GM19025 (cell line): ENCODE results near the gene FILIP1L.

ENCODE experiments used
- ATAC-seq: cut with Tn5 transposase; IDR thresholded peaks from one replicate; pipeline ENCODE4 v1.9.1; 2021; ENCODE audit warnings: mild to moderate bottlenecking, low read depth, moderate library complexity; ENCODE audit not compliant: unreplicated experiment

Gene FILIP1L

DNA sequence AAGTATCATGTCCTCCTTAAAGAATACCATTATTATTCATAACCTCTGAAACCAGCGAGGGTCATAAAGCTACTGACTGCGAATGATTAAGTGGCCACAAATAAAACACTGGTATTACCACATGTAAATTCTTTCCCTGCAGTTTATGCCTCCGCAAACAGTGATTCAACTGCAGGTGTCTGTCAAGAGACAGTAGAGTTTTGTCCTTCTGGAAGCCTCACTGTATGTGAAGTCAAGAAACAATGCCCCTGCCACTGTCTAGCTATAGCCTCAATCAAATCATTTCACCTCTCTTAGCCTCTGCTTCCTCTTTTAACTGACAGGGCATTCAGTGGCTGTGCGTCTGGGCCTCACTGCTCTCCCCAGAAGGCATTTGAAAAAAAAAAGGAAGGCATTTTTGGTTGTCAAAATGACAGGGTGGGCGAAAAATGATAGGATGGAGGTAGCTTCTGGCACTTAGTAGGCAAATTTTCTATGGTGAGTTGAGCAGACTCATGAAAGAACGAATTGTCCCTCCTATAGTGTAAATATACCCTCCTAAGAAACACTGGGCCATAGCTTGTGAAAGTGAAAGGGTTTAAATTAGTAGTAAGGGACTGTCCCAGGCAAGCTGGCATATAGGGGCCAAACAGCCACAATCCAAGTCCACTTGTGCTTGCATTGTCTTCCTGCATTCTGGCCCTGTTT is 66.7 kb downstream of the FILIP1L start:
- ATAC-seq: peak; percentile 84

GRCh38 chr3:100046986-100047385 is 67.3 kb downstream of the FILIP1L start:
- no peak for ATAC-seq

DNA sequence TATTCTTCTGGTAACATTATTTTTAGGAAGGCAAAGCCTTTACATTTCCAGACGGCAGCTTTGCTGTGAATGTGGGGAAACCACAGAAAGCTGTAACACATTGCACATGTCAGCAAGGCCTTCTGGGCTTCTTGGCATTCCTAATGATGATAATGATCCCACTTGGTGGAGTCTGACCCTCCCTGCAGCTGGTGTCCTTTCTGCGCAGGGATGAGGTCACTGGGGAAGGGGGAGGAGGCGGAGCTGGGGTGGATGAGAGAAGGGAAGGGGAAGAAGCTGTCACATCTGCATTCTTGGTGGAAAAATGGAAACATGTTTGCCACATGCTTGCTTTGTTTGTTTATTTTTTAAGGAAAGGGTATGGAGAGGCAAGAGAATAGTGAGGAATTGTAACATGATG is 68.6 kb downstream of the FILIP1L start:
- ATAC-seq: no peak

DNA sequence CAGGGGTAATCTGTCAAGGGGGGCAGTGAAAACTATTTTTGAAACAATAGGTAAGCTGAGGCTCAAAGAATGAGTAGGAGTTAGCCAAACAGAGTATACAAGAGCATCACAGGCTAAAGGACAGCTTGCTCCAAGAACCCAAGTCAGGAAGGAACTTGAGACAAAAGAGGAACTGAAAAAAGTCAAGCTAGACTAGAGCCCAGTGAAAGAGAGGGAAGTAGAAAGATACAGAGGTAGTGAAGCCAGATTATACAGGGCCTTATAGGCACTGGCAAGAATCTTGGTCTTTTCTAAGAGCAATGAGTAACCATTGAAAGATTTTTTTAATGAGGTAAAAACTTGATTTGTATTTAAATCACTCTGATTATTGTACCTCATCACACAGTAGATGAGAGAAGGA is 69.9 kb downstream of the FILIP1L start:
- ATAC-seq: peak; percentile 50

- ATAC-seq: no peak
Measured at GRCh38 chr3:100043271-100043670, 71.0 kb downstream of the FILIP1L start.

DNA sequence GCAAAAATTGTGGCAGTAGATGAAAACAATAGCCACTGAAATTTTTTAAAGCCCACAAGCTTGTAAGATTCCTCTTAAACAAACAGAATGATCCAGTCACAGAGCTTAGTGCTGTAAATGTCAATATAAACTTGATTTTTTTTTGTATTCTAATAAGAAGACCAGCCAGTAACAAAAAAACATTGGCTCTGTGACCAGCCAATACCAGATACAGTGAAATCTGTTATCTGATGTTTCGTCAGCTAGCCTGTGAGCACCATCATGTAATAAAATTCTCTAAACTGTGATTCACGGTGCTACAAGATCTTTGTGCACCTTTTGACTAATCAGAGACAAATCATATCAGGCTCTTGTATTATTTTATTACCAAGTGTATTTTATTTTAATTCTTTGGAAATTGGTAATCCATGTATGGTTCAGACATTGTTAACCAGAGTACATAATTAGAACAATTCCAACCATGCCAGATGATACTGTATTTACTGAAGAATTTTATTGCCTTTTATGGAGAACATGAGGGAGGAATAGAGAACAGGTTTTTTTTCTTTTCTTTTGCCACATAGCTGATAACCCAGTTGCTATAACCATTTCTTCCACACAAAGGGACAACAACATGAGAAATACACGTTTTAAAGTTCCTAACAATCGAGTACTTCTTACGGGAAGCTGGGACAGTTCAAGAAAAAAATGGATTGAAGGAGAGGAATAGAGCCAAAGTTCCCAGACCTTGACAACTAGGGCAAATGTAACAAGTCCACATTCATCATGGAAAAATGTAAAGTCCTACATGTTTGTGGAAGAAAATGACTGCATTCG is 71.9 kb downstream of the FILIP1L start:
- no peak for ATAC-seq

DNA sequence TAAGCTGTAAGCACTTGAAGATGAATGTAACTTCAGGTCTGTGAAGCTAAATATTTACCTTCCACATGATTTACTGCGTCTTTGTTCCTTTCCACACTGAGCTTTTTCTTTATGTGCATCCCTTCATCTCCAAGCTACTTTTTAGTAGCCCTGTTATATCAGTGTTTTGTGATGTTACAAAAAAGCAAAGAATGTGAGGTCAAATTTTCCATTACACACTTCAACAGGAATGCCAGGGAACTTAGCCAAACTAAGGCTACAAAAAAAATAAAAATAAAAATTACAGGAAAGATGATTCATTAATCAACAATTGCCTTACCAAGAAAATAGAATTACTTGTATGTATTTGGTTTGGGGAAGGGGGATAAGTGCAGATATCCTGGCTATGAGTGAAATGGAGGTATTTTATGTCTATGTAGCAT is 73.0 kb downstream of the FILIP1L start:
- no peak for ATAC-seq

GRCh38 chr3:100040451-100041225 is 73.7 kb downstream of the FILIP1L start:
- ATAC-seq: no peak

- ATAC-seq: no peak
Measured at GRCh38 chr3:100039075-100039474, 75.2 kb downstream of the FILIP1L start.

GRCh38 chr3:100033903-100034471 is 80.3 kb downstream of the FILIP1L start:
- ATAC-seq: no peak

- ATAC-seq: no peak
Measured at GRCh38 chr3:100033184-100033583, 81.1 kb downstream of the FILIP1L start.

DNA sequence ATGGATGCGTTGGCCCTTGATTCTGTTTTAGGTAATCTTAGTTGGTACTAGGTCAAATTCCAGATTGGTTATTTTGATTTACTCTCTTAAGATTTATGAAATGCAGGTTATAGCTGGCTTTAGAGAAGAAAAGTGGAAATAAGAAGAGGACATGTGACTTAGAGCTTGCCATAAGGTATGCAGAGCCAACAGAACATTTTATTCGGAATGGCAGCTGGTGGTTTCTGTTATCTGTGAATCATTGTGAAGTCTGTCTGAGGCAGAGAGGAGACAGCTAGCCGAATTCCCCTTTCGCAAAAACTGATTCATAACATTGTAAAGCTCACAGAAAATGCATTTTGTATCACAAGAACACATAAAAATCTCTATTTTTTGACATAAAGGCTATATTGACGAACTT is 82.1 kb downstream of the FILIP1L start:
- no peak for ATAC-seq

DNA sequence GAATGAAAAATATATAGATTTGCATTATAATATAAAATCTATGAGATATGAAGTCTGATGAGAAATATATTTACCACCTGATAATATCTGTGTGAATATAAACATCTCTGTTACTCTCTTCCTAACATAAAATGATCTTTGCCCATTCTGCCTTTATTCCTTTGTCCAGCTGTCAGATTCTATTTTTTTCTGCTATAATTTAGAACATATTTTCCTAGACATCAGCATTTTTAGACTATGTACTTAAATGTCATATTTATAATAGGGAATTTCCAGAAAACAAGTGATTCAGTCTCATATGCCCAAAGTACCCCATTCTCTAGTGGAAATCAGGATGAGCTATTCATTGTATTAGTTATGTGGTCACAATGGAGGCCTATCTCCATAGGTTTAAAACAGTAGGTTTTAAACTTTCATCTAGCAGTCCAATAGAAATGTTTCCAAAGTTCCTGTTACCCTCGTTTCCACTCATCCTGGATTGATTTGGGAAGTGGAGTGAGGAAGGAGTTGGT is 83.3 kb downstream of the FILIP1L start:
- ATAC-seq: no peak

DNA sequence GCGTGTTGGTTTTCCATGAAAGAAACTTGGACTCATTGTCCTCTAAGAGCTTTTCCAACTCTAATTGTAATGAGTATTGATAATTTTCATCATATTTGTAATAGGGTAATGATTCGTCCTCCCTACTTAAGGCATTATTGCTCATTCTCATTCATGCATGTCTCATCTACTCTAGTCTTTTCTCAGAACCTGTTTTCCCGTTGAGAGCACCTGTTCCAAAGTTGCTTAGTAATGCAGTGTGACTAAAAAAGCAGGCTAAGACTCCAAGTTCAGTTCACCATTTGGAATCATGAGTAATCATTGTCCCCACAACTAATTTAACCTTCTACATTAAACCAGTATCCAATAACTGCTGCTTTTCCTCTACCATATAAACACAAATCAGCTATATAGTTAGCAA is 84.0 kb downstream of the FILIP1L start:
- ATAC-seq: no peak

DNA sequence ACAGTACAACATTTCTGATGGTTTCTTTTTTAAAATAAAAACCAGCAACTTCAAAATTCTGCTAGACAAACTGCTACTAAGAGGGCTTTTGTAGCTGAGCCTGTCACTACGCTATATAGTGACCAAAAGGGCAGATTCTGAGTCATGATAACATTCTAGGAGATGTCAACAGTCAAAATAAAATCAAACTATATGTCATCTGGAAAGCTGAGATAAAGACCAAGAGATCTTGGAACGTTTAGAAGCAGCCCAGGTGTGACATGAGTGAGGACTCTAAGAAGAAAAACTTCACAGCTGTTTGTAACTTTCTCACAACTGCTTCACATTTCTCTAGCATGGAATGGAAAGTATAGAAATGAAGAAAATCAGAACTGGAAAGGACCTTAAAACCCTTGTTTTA is 84.6 kb downstream of the FILIP1L start:
- no peak for ATAC-seq

DNA sequence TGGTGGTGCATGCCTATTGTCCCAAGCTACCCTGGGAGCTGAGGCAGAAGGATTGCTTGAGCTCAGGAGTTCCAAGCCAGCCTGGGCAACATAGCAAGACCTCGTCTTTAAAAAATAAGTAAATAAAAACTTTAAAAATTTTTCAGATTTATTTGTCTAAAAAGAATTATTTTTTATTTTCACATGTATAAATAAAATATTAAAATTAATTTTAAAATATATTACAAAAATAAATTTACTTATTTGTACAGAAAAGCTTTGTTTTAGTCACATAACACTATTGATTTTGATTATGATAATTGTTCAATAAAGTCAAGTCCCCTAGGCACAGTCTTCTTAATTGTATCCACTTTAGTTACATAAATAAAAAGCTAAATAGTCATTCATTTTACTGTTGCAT is 85.2 kb downstream of the FILIP1L start:
- ATAC-seq: no peak

DNA sequence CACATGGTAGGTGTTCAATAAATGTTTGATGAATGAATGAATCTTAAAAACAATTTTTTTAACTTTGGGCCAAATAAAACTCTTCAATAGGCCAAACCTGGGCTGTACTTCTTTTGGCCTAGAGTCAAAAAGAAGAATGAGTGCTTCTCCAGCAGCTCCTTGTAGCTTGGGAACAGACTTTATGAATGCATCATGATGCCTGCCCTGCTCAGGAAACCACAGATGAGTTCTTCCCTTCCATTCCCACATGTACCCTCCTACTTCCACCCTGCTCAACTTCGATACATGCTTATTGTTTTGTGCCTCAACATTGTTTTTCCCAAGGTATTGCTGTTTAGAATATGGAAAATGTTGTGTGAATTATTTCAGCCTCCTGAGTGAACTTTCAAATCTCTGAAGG is 87.0 kb downstream of the FILIP1L start:
- ATAC-seq: no peak

GRCh38 chr3:100024520-100025303 is 89.6 kb downstream of the FILIP1L start:
- no peak for ATAC-seq

DNA sequence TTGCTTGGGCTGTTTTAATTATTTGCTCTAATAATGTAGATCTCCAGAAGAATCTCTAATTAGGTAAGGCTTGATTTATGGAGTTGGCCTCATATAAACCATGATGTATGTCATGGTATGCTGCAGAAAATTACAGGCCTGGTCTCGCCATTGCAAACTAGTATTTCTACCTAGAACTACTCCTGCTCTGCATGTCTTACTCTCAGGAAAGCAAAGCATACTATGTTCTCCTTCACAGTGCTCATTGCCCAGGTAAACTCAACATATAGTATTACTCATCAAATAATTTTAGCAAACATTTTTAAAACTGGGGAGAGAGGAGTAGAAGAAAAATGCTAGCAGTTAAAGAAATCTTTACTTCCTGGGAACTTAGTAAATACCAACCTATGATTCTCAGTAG is 90.7 kb downstream of the FILIP1L start:
- ATAC-seq: no peak

DNA sequence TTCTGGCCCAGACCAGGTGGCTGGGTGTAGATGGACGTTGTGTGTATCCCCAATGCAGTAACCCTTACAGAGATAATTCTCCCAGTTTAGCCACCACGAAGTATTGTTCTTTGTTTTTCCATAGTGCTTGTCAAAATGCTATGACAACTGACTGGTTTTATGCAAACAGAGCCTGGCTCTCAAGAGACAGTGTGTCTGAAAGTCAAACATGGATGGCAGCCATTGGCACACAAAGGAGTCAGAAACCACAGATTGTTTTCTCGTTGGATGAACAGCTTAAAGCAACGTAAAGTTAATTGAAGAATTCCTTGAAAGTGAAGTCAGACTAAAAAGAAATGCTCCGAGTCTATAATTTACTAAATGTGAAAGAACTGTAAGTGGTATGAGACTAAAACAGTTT is 91.2 kb downstream of the FILIP1L start:
- no peak for ATAC-seq
